Activated CD4-positive, alpha-beta memory T cell treated with anti-CD3 and anti-CD28 coated beads for 36 hours (primary cell): ENCODE measurements around the gene CAPN1. TPM values are rescaled to one million over a fixed set of nuclear protein-coding genes. Genes with fewer than 3 reads are reported as not detected.

ENCODE experiments used
- CTCF ChIA-PET: fragments of 350-600 bp; sonication (Branson Sonifier 250); formaldehyde crosslinking; loops from one replicate; lab custom pipeline; 2021; ENCODE audit warnings: antibody characterized with exemption, inconsistent platforms; lab: Charles Lee
- POLR2A ChIA-PET: fragments of 350-600 bp; sonication (Branson Sonifier 250); formaldehyde crosslinking; loops from one replicate; lab custom pipeline; 2021; ENCODE audit warnings: antibody characterized with exemption; lab: Charles Lee
- DNase-seq: peaks from one replicate; pipeline ENCODE4 v3.0.0-alpha.2; 2020
- H3K27ac Mint-ChIP-seq: one replicate; pipeline ENCODE4 v1.8.0; 2021; ENCODE audit warnings: mixed read lengths
- H3K27me3 Mint-ChIP-seq: one replicate; pipeline ENCODE4 v1.8.0; 2021; ENCODE audit warnings: mixed read lengths
- H3K36me3 Mint-ChIP-seq: one replicate; pipeline ENCODE4 v1.8.0; 2021; ENCODE audit warnings: mixed read lengths
- H3K4me1 Mint-ChIP-seq: one replicate; pipeline ENCODE4 v1.8.0; 2021; ENCODE audit warnings: low read depth, mixed read lengths
- H3K4me3 Mint-ChIP-seq: one replicate; pipeline ENCODE4 v1.8.0; 2021; ENCODE audit warnings: mild to moderate bottlenecking, mixed read lengths
- H3K9me3 Mint-ChIP-seq: one replicate; pipeline ENCODE4 v1.8.0; 2021; ENCODE audit warnings: mixed read lengths
- intact Hi-C: fragments of 100-400 bp; cut with micrococcal nuclease; formaldehyde crosslinking; loops from one replicate; pipeline ENCODE4 v1.15.1; 2023
- total RNA-seq, 2 experiments: library from RNA; stranded (reverse); gene quantifications; one replicate each; pipeline ENCODE4 v1.2.3, GENCODE V29; 2021

Gene CAPN1
- total RNA-seq, 2 experiments from 2014 or later: 111 to 116 TPM

DNA sequence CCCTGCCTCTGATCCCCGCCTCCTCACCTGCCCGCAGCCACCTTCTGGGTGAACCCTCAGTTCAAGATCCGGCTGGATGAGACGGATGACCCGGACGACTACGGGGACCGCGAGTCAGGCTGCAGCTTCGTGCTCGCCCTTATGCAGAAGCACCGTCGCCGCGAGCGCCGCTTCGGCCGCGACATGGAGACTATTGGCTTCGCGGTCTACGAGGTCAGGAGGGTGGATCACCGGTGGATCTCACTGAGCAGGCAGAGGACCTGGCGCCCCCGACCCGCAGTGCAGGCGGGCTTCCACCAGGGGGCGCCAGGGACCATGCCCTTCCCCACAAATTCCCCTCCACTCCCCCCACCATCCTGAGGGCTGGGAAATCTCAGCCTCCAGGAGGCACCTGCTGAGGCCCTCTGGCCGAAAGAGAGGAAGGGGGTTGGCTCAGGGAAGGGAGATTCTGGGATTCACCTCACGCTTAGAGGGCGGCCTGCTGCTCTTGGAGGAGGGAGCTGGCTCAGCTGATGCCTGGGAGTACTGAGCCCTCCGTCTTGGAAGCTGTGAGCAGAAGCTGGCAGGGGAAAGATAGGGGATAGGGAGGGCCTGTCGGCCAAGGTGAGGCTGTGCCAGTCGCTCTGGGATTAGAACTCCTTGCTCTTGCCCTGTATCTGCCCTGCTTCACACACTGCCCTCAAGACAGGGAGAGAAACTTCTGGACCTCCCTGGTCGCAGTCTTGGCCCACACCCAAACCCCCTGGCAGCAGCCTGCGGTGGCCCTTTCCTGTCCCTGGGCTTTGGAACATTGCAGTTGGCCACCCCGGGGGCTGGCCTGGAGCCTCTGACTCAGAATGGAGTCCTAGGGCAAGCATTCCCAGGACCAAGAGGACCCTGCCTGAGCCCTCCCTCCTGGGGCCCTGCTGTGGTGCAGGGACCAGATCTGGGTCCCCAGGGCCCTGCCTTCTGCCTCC is 23.2 kb downstream of the CAPN1 start:
- H3K27me3 Mint-ChIP-seq: no peaks in the 10 kb centered on the region
- H3K36me3 Mint-ChIP-seq: peaks cover 17% of the 10 kb centered on the region
- CTCF ChIA-PET: interaction anchor here (0.5 to 4.7 kb wide), 13 partner anchors 9 to 127 kb away, joined by 3 to 51 read pairs (median 5); partner anchors contain the start of genes CAPN1 and CDC42EP2
- peak; percentile 58 for DNase-seq
- H3K4me1 Mint-ChIP-seq: peaks cover 3% of the 10 kb centered on the region
- intact Hi-C loops: no loop called here
- no peak overlapping the region for H3K4me3 Mint-ChIP-seq
- H3K9me3 Mint-ChIP-seq: no peaks in the 10 kb centered on the region
- H3K27ac Mint-ChIP-seq: no peak overlapping the region
- POLR2A ChIA-PET: no interaction called here

DNA sequence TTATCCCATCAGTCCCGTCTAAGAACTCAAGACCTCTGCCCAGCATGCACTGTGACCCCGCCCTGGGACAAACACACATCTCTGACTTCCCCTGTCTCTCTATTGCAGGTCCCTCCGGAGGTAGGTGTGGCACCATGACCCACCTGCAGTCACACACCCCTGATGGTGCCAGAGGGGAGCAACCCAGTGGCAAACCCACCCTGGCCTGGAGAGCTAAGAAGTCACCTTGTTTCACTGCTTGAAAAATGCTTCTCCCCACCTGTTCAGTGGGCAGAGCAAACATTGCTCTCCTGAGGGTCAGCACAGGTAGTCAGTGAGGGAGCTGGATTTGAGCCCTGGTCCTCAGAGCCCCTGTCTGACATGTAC is 23.9 kb downstream of the CAPN1 start:
- peak; percentile 6 for DNase-seq
- no peaks in the 10 kb centered on the region for H3K27me3 Mint-ChIP-seq
- ChIA-PET POLR2A (no interaction called here), CTCF (interaction anchor here (0.5 to 4.7 kb wide), 15 partner anchors 9 to 126 kb away, joined by 3 to 51 read pairs (median 4); partner anchors contain the start of genes CAPN1 and CDC42EP2)
- no peak overlapping the region for H3K27ac Mint-ChIP-seq
- no peaks in the 10 kb centered on the region for H3K9me3 Mint-ChIP-seq
- peaks cover 21% of the 10 kb centered on the region for H3K36me3 Mint-ChIP-seq
- intact Hi-C loops: no loop called here
- no peak overlapping the region for H3K4me3 Mint-ChIP-seq
- peaks cover 3% of the 10 kb centered on the region for H3K4me1 Mint-ChIP-seq

DNA sequence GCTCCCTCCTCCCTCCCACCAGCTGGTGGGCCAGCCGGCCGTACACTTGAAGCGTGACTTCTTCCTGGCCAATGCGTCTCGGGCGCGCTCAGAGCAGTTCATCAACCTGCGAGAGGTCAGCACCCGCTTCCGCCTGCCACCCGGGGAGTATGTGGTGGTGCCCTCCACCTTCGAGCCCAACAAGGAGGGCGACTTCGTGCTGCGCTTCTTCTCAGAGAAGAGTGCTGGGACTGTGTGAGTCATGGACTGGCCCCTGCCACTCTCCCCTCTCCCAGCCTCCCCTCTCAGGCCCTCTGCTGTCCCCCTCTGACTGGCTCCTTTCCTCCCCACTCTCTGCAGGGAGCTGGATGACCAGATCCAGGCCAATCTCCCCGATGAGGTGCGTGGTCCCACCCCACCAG is 24.7 kb downstream of the CAPN1 start:
- Mint-ChIP-seq H3K27me3 (no peaks in the 10 kb centered on the region), H3K9me3 (no peaks in the 10 kb centered on the region), H3K36me3 (peaks cover 21% of the 10 kb centered on the region), H3K4me1 (peaks cover 3% of the 10 kb centered on the region), H3K4me3 (no peak overlapping the region), H3K27ac (no peak overlapping the region)
- DNase-seq: no peak
- POLR2A ChIA-PET: no interaction called here
- CTCF ChIA-PET: interaction anchor here (1.3 to 4.7 kb wide), 5 partner anchors 8 to 125 kb away, joined by 3 to 51 read pairs (median 7); partner anchors contain the start of genes CAPN1 and CDC42EP2
- intact Hi-C loops: no loop called here

GRCh38 chr11:65206901-65207300 is 25.2 kb downstream of the CAPN1 start:
- no peak for DNase-seq
- POLR2A ChIA-PET: no interaction called here
- Mint-ChIP-seq H3K27ac (no peak overlapping the region), H3K36me3 (peaks cover 21% of the 10 kb centered on the region), H3K9me3 (no peaks in the 10 kb centered on the region), H3K4me3 (no peak overlapping the region), H3K27me3 (no peaks in the 10 kb centered on the region), H3K4me1 (peaks cover 3% of the 10 kb centered on the region)
- CTCF ChIA-PET: interaction anchor here (0.6 to 4.7 kb wide), 5 partner anchors 9 to 111 kb away, joined by 3 to 51 read pairs (median 5); partner anchors contain the start of genes CAPN1 and CDC42EP2
- intact Hi-C loops: no loop called here

DNA sequence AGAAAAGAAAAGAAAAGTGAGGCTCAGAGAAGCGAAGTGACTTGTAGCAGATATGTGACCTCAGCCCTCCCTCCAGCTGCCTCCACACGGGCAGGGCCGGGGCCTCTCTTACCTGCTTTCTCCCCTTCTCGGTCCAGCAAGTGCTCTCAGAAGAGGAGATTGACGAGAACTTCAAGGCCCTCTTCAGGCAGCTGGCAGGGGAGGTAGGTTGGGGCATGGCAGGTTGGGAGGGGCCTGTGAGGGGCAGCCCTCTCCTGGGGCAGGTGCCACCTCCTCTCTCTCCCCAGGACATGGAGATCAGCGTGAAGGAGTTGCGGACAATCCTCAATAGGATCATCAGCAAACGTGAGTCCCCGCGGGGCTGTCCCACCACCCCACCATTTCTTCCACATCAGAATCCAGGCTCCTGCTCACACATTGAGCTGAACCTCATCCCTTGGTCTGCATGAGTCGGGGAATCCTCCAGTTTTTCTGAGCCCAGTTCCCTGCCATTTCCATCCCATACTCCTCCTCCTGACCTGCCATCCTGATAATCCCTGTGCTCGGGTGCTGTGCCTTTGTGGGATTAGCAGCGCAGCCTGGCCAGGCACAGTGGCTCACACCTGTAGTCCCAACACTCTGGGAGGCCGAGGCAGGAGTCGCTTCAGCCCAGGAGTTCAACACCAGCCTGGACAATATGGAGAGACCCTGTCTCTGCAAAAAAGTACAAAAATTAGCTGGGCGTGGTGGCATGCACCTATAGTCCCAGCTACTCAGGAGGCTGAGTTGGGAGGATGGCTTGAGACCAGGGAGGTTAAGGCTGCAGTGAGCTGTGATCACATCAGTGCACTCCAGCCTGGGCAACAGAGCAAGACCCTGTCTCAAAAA is 26.4 kb downstream of the CAPN1 start:
- peak; percentile 3 for DNase-seq
- Mint-ChIP-seq H3K4me3 (no peak overlapping the region), H3K27ac (no peak overlapping the region), H3K27me3 (no peaks in the 10 kb centered on the region), H3K36me3 (peaks cover 21% of the 10 kb centered on the region), H3K4me1 (peaks cover 4% of the 10 kb centered on the region), H3K9me3 (no peaks in the 10 kb centered on the region)
- CTCF ChIA-PET: interaction anchor here (0.9 to 1.4 kb wide), 3 partner anchors 10 to 108 kb away, joined by 3 to 5 read pairs (median 5); partner anchors contain the start of gene CAPN1
- intact Hi-C loops: no loop called here
- POLR2A ChIA-PET: no interaction called here

- POLR2A ChIA-PET: no interaction called here
- Mint-ChIP-seq H3K36me3 (peaks cover 21% of the 10 kb centered on the region), H3K4me1 (peaks cover 7% of the 10 kb centered on the region), H3K4me3 (no peak overlapping the region), H3K27me3 (no peaks in the 10 kb centered on the region), H3K27ac (no peak overlapping the region), H3K9me3 (no peaks in the 10 kb centered on the region)
- CTCF ChIA-PET: interaction anchor here (0.9 to 1.3 kb wide), 3 partner anchors 27 to 120 kb away, joined by 3 to 5 read pairs (median 3); partner anchors contain the start of gene CAPN1
- intact Hi-C loops: no loop called here
- DNase-seq: peak; percentile 3
Measured at GRCh38 chr11:65208785-65209710, 27.3 kb downstream of the CAPN1 start.

- no peaks in the 10 kb centered on the region for H3K27me3 Mint-ChIP-seq
- ChIA-PET POLR2A (no interaction called here), CTCF (interaction anchor here (1.2 kb wide), 1 partner anchor 120 kb away, joined by 3 read pairs; no protein-coding TSS in a partner anchor)
- intact Hi-C loops: no loop called here
- no peaks in the 10 kb centered on the region for H3K9me3 Mint-ChIP-seq
- H3K27ac Mint-ChIP-seq: no peak overlapping the region
- H3K36me3 Mint-ChIP-seq: peaks cover 18% of the 10 kb centered on the region
- H3K4me3 Mint-ChIP-seq: no peak overlapping the region
- DNase-seq: peak; percentile 5
- peaks cover 12% of the 10 kb centered on the region for H3K4me1 Mint-ChIP-seq
Measured at GRCh38 chr11:65209711-65210360, 28.1 kb downstream of the CAPN1 start.

DNA sequence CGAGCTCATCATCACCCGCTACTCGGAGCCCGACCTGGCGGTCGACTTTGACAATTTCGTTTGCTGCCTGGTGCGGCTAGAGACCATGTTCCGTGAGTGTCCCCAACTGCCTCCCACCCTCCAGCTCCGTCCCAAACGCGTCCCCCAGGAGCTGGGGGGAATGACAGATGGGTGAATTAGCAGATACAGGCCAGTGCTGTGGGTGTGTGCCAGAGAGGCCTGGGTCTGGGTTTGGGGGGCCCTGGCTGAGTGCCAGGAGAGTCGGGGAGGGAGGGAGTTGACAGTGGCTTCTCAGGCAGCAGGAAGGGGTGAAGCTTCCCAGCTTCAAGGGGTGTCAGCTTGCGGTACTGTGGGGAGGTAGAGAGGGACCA is 28.6 kb downstream of the CAPN1 start:
- H3K36me3 Mint-ChIP-seq: peaks cover 18% of the 10 kb centered on the region
- ChIA-PET POLR2A (no interaction called here), CTCF (interaction anchor here (1.2 kb wide), 1 partner anchor 119 kb away, joined by 3 read pairs; no protein-coding TSS in a partner anchor)

DNA sequence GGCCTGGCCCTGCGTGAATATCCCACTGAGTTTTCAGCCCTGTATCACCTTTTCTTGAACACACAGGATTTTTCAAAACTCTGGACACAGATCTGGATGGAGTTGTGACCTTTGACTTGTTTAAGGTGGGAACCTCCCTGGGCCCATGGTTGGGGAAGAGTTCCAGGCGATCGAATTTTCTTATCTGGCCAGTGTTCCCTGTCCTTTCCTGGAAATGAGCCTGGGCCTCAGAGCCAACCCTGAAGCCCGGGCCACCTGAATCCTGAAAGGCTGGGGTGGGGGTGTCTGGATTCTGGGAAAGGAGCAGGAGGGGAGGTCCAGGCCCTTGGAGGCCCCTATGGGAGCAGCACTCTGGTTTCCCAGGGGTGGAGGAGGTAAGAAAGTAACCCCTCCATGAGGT is 29.0 kb downstream of the CAPN1 start:
- H3K27me3 Mint-ChIP-seq: peaks cover 3% of the 10 kb centered on the region
- no peak overlapping the region for H3K4me3 Mint-ChIP-seq
- POLR2A ChIA-PET: interaction anchor here (1.4 kb wide), 1 partner anchor 14 kb away, joined by 3 read pairs; no protein-coding TSS in a partner anchor

More for the DNA sequence above, 28.6 kb downstream of the CAPN1 start:
- H3K9me3 Mint-ChIP-seq: no peaks in the 10 kb centered on the region
- no peak for DNase-seq
- H3K27me3 Mint-ChIP-seq: no peaks in the 10 kb centered on the region
- H3K4me1 Mint-ChIP-seq: peaks cover 13% of the 10 kb centered on the region
- H3K27ac Mint-ChIP-seq: no peak overlapping the region
- intact Hi-C loops: no loop called here
- H3K4me3 Mint-ChIP-seq: no peak overlapping the region

GRCh38 chr11:65211293-65212105 is 29.8 kb downstream of the CAPN1 start:
- Mint-ChIP-seq H3K36me3 (peaks cover 17% of the 10 kb centered on the region), H3K4me3 (no peak overlapping the region), H3K27me3 (peaks cover 3% of the 10 kb centered on the region), H3K4me1 (peaks cover 18% of the 10 kb centered on the region), H3K27ac (no peak overlapping the region), H3K9me3 (peaks cover 4% of the 10 kb centered on the region)
- DNase-seq: peak; percentile 8
- intact Hi-C loops: no loop called here
- ChIA-PET POLR2A (interaction anchor here (1.4 kb wide), 1 partner anchor 14 kb away, joined by 3 read pairs; no protein-coding TSS in a partner anchor), CTCF (interaction anchor here (1.0 to 1.2 kb wide), 2 partner anchors 14 to 99 kb away, joined by 3 read pairs; no protein-coding TSS in a partner anchor)

More for the DNA sequence above, 29.0 kb downstream of the CAPN1 start:
- intact Hi-C loops: no loop called here
- CTCF ChIA-PET: no interaction called here
- Mint-ChIP-seq H3K36me3 (peaks cover 18% of the 10 kb centered on the region), H3K27ac (no peak overlapping the region), H3K9me3 (peaks cover 3% of the 10 kb centered on the region), H3K4me1 (peaks cover 17% of the 10 kb centered on the region)
- DNase-seq: no peak
